ENCODE data around the gene PSMB5. TPM values are rescaled to one million over a fixed set of nuclear protein-coding genes. Genes with fewer than 3 reads are reported as not detected.

Gene PSMB5
- total RNA-seq, 1 experiment from 2014 or later: 162 TPM

DNA sequence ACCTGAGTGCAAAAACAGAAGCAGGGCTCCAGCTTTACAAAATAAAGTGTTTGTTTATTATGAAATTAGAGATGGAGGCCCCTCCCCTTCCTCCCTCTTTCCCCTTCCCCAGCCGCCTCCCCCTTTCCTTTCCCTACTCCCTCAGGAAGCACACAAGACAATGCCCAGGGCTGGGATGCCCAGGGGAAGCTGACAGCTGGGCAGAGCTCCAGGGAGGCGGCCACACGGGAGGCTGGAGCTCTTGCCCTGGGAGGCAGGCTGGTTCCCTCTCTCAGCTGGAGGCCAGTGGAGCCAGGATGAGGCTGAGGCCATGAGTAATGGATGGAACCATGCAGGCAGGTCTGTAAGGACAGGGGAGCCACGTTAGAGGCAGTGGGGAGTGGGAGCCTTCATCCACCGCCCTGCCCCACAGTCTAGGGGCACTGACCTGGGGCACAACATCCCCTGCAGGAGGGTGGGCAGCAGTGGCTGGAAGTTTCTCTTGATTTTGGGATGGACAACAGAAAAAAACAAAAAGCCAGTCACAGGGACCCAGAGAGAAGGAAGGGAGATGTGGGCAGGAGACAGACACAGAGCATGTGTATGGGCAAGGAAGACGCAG lies 12.4 kb upstream of the PSMB5 start:
- DNase-seq (ENCODE audit: unreplicated experiment): no peak
- BruUV-seq (replicated peaks): no TSS peak
- intact Hi-C loops (cut with micrococcal nuclease): no loop called here
- Mint-ChIP-seq H3K27ac (ENCODE audit: low read depth, unreplicated experiment) (no peak overlapping the region), H3K4me1 (ENCODE audit: insufficient read depth, unreplicated experiment) (no peaks in the 10 kb centered on the region), H3K27me3 (ENCODE audit: insufficient read depth, unreplicated experiment) (no peaks in the 10 kb centered on the region), H3K9me3 (ENCODE audit: unreplicated experiment) (no peaks in the 10 kb centered on the region), H3K36me3 (ENCODE audit: insufficient read depth, unreplicated experiment) (no peaks in the 10 kb centered on the region), H3K4me3 (ENCODE audit: unreplicated experiment) (no peak overlapping the region)
- TF ChIP-seq, protein P1, sequence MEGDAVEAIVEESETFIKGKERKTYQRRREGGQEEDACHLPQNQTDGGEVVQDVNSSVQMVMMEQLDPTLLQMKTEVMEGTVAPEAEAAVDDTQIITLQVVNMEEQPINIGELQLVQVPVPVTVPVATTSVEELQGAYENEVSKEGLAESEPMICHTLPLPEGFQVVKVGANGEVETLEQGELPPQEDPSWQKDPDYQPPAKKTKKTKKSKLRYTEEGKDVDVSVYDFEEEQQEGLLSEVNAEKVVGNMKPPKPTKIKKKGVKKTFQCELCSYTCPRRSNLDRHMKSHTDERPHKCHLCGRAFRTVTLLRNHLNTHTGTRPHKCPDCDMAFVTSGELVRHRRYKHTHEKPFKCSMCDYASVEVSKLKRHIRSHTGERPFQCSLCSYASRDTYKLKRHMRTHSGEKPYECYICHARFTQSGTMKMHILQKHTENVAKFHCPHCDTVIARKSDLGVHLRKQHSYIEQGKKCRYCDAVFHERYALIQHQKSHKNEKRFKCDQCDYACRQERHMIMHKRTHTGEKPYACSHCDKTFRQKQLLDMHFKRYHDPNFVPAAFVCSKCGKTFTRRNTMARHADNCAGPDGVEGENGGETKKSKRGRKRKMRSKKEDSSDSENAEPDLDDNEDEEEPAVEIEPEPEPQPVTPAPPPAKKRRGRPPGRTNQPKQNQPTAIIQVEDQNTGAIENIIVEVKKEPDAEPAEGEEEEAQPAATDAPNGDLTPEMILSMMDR (IDR thresholded peaks at IDR 0.05; ENCODE audit: unreplicated experiment): no peak
- ChIA-PET POLR2A (no interaction called here), CTCF (interaction anchor here (0.8 to 1.7 kb wide), 4 partner anchors 8 to 75 kb away, joined by 3 to 6 read pairs (median 4); no protein-coding TSS in a partner anchor)

DNA sequence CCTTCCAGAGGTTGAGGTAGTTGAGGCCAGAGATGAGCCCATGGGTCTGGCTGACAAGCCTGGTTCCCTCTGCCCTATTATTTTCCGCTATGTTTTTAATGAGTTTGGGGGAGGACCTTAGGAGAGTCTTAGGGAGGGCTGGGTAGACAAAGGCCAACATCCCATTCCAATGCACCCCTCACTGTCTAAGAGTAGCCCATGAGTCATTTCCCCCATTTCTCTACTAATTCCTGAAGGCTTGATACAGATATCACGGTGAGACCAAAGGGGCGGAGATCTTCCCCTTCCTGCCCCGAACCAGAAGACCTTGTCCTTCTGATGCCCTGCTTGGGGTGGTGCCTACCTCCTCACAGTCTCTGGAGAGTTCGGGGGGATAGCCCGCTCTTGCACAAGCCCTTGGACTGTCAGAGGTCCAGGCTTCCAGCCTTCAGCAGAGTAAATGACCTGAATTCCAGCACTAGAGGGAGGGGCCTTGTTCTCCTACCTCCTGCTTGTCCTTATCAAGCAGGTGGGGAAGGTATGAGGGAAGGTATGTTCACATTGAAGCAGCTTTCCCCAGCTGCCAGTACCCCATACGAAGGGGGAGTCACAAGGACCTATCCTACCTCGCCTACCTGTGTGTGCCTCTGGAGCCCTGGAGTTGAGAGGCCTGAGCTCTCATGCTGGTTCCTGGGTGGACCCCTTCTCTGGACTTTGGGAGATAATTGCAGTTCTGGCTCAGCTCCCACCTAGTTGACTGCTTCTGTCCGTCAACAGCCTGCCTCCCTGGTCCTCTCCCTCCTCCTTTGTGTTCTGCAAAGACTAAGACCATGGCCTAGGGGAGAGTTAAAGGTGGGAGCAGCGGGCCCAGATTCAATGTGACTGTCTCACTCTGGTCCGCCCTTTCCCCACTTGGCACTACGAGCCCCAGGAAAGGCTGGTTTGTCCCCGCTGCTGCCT lies 11.0 kb upstream of the PSMB5 start:
- Mint-ChIP-seq H3K4me3 (ENCODE audit: unreplicated experiment) (no peak overlapping the region), H3K36me3 (ENCODE audit: insufficient read depth, unreplicated experiment) (no peaks in the 10 kb centered on the region), H3K27ac (ENCODE audit: low read depth, unreplicated experiment) (no peak overlapping the region), H3K4me1 (ENCODE audit: insufficient read depth, unreplicated experiment) (no peaks in the 10 kb centered on the region), H3K27me3 (ENCODE audit: insufficient read depth, unreplicated experiment) (no peaks in the 10 kb centered on the region), H3K9me3 (ENCODE audit: unreplicated experiment) (no peaks in the 10 kb centered on the region)
- POLR2A ChIA-PET: no interaction called here
- no peak for DNase-seq (ENCODE audit: unreplicated experiment)
- CTCF ChIA-PET: interaction anchor here (1.2 to 1.7 kb wide), 2 partner anchors 10 to 13 kb away, joined by 3 to 6 read pairs; no protein-coding TSS in a partner anchor
- TF ChIP-seq, protein P1 (IDR thresholded peaks at IDR 0.05; ENCODE audit: unreplicated experiment): no peak
- intact Hi-C loops (cut with micrococcal nuclease): no loop called here
- no TSS peak for BruUV-seq (replicated peaks)

DNA sequence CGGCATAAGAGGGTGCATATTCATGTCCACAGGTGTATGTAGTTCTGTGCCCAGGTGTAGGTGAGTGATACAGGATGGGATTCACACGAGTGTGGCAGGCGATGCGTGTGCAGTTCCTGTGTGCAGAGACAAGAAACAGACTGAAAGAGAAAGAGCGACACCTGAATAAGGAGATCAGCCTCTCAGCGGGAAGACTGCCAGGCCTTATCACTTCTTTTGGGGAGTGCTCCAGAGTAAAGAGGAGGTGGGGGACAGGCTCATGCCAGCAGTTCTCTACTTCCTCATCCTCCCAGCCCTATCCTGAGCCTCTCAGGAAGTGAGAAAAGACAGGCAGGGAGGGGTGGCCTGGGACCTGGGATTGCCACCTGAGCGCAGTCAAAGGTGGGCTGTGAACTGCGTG lies 10.1 kb upstream of the PSMB5 start:
- intact Hi-C loops (cut with micrococcal nuclease): no loop called here
- no peaks in the 10 kb centered on the region for H3K9me3 Mint-ChIP-seq (ENCODE audit: unreplicated experiment)
- no peak overlapping the region for H3K4me3 Mint-ChIP-seq (ENCODE audit: unreplicated experiment)
- DNase-seq (ENCODE audit: unreplicated experiment): no peak
- TF ChIP-seq, protein P1 (IDR thresholded peaks at IDR 0.05; ENCODE audit: unreplicated experiment): no peak
- H3K36me3 Mint-ChIP-seq (ENCODE audit: insufficient read depth, unreplicated experiment): no peaks in the 10 kb centered on the region
- POLR2A ChIA-PET: no interaction called here
- H3K4me1 Mint-ChIP-seq (ENCODE audit: insufficient read depth, unreplicated experiment): no peaks in the 10 kb centered on the region
- CTCF ChIA-PET: interaction anchor here (0.6 kb wide), 1 partner anchor 114 kb away, joined by 3 read pairs; no protein-coding TSS in a partner anchor
- BruUV-seq (replicated peaks): no TSS peak
- no peaks in the 10 kb centered on the region for H3K27me3 Mint-ChIP-seq (ENCODE audit: insufficient read depth, unreplicated experiment)
- no peak overlapping the region for H3K27ac Mint-ChIP-seq (ENCODE audit: low read depth, unreplicated experiment)

DNA sequence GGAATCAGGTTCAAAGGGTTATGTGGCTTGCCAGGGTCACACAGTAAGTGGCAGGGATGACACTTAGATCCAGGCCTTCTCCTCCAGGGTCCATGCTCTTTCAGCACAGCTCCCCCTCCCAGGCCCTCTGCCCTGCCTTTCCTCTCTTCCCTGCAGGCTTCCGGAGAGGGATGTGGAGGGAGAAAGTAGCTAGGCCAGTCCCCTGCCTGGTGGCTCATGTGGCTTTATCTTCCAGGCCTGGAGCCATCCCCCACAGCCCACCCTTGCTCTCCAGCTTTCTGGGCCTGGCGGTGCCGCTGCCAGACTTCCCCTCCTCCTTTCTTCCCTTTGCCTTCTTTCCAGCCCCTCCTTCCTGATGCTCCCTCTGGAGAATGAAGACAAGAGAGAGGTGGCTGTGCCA lies 9.1 kb upstream of the PSMB5 start:
- Mint-ChIP-seq H3K27me3 (ENCODE audit: insufficient read depth, unreplicated experiment) (no peaks in the 10 kb centered on the region), H3K36me3 (ENCODE audit: insufficient read depth, unreplicated experiment) (peaks cover under 1% of the 10 kb centered on the region), H3K4me1 (ENCODE audit: insufficient read depth, unreplicated experiment) (no peaks in the 10 kb centered on the region), H3K4me3 (ENCODE audit: unreplicated experiment) (no peak overlapping the region), H3K9me3 (ENCODE audit: unreplicated experiment) (no peaks in the 10 kb centered on the region), H3K27ac (ENCODE audit: low read depth, unreplicated experiment) (no peak overlapping the region)
- BruUV-seq (replicated peaks): no TSS peak
- ChIA-PET POLR2A (interaction anchor here (0.6 to 0.9 kb wide), 2 partner anchors 9 to 41 kb away, joined by 3 to 4 read pairs; partner anchors contain the start of gene PSMB5), CTCF (interaction anchor here (0.6 to 2.2 kb wide), 6 partner anchors 12 to 84 kb away, joined by 3 to 13 read pairs (median 4); no protein-coding TSS in a partner anchor)
- TF ChIP-seq, protein P1 (IDR thresholded peaks at IDR 0.05; ENCODE audit: unreplicated experiment): no peak
- DNase-seq (ENCODE audit: unreplicated experiment): no peak
- intact Hi-C loops (cut with micrococcal nuclease): no loop called here

Measured in MCF 10A (cell line).